RPMI7951 (cell line): ENCODE measurements around the gene WNT5A. TPM values are rescaled to one million over a fixed set of nuclear protein-coding genes. Genes with fewer than 3 reads are reported as not detected.

Experiments used
- DNase-seq: peaks from one replicate; pipeline ENCODE4 v3.0.0-alpha.2; 2012; ENCODE audit warnings: low read depth
- total RNA-seq: library from RNA; depleted of rRNA; stranded (reverse); fragments of >200 nt; shearing (Covaris generic); gene quantifications from 2 replicates; pipeline ENCODE4 v1.2.3, GENCODE V29; 2014; rRNA removed

Gene WNT5A
- total RNA-seq, result 193 and 213 TPM in 2 replicates

DNA sequence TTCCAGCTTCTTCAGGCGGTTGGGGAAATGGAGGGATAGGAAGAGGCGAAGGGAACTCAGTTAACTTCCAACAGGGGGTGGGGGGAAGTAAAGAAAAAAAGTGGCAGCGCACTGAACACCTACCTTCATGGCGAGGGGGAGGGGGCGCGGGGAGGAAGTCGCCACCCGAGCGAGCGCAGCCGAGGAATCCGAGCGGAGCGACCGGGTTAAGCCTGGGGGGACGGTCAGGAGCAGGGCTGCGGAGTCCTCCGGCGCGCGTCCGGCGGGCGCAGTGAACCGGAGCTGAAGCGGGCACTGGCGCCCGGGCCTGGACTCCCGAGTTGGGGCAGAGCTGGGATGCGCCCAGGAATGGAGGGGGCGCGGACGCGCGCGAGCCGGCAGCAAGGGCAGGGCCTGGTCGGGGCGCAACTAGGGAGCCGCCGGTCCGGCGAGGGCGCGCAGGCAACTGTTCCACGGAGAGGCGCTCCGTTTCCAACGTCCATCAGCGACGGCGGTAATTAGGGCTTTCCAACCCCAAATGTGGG is at the start of gene WNT5A:
Gene WNT5A (minus strand): TSS at position 450 of the 524 bp plus-strand sequence. CDS start 321 bp downstream, at position 129.
- peak; percentile 72 for DNase-seq

DNA sequence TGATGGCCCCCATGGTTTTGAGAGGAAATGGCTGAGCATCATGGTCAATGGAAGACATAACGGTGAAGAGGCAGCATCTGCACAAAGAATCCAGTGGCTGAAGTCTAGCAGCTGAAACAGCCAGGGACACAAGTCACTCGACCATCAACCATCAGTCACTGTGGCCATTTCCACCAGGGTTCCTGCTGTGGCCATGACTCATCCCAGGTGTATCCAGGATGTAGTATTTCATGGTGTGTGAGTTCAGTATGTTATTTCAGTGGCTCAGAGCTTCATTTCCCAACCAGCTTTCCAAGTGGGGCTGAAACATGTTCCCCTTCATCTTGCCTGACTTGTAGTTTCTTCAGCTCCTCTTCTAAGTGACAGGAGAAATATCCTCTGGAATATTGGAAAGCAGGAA is 47.8 kb upstream of the WNT5A start:
- no peak for DNase-seq

DNA sequence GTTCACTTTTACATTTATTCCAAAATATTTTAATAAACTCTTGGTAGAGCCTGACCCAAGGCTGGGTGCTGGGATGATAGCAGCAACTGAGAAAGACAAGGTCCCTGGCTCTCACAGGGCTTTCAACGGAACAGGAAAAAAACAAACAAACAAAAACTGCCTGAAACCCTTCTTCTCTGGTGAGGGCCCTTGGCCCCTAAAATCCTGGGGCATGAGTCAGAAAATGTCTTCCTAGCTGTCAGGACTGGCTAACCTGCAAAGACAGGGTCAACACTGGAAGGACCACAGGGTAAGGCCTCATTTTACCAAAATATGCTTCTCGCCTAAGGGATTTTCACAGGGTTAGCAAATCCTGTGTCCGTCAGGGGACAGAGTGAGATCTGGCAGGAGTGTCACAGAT is 45.7 kb upstream of the WNT5A start:
- peak; percentile 28 for DNase-seq

DNA sequence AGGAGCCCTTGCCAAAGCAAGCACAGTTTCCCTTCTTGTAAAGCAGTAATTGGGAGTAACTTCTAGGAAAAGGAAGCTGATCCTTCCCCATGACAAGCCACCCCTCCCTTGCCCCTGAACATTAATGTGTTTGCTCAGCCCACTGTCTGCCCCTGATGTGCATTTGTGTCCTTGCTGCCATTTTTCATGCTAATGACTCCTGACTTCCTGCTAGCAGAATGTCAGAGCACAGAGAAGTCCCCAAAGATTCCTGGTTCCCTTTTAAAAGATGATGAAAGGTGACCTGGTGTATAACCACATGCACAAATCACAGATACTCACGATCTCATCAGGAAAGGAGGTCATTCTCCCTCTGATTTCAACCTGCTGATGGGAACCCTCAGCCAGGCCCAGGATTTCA is 44.2 kb upstream of the WNT5A start:
- DNase-seq, result no peak

DNA sequence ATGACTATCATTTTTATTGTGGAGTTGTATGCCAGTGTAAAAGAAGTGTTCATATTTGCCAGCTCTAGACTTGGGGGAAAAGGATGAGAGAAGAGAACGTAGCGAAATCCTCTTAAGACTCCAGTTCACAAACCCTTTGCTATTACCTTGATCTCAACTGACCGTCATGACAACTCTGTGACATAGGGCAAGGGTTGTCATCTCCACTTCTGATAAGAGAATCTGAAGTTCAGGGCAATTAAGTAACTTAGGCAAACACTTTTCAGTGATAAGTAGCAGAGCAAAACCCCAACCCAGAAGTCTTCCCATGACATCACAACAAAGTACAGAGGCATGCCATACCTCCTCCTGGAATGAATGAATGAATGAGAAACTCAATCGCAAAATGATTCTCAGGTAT is 40.3 kb upstream of the WNT5A start:
- DNase-seq, result no peak

DNA sequence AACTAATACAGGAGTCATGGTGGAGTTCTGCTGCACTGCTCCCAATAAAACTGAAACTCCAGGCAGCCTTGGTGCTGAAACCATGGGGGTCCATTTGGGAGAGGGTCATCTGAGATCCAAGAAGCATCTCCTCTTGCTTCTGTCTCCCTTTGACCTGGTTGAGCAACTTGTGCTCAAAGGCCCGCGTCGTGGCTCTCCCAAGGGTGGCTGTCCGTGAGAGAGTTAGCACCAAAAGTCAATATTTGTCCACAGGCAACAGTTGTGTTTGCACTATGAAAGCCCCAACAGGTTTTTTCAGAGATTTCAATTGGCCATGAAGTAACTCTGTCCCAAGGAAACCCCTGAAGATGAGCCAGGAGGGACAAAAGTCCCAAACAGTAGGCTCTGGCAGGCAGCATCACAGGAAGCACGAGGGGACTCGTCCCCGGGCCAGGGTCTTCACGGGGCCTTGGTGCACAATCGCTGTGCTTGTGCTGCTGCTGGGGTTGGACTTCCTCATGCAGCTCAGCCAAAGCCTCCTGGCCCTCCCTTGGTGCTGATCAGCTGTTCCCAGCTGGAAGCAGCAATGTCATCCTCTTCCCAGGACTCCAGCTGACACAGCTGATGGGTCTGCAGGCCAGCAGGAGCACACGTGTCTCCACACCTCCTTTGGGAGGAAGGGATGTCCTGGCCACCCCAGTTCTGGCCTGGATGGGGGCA is 39.4 kb upstream of the WNT5A start:
- no peak for DNase-seq

DNA sequence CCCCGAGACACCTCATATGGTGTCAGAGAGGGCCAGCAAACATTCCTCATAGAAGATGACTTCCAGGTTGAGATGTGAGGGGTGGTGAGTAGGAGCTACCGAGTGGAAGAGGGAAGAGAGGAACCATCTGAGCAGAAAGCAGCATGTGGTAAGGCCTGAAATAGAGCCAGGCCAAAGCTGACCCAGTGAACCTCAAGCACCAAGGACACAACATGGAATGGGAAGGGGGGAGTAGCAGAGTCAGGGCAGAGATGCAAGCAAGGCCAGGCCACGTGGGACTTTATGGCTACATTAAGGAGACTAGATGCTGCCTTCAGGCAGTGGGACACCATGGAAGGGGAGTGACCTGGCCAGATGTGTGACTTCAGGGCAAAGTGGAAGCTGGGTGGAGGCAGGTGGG is 38.3 kb upstream of the WNT5A start:
- DNase-seq, result peak; percentile 68

DNA sequence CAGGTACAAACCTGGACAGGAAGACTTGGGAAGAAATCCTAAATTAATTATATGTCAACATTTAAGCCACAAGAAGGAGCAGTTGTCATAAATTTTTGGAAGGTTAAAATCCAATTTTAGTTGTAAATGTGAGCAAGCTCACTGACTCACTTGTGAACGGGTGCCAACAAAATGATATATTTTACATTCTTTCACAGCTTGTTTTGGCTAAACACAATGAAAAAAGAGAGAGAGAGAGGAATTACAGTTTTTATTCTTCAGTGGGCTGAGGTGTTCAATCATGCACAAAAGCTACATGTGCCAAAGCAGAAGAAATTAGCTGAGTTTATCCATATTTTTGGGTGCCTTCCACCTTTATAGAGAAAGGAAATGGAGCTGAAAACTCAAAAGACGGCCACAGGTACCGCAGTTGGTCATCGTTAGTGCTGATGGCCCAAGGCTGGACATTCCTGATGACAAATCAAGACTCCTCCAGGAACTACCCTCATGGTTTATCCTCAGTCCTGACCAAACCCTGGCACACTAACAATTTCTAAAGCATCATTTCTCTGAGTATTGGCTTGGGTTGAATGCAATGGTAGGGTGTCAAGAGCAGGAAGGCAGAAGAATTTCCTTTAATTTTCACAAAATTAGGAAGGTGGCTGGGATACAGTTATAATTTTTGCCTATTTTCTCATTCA is 37.6 kb upstream of the WNT5A start:
- peak; percentile 97 for DNase-seq

DNA sequence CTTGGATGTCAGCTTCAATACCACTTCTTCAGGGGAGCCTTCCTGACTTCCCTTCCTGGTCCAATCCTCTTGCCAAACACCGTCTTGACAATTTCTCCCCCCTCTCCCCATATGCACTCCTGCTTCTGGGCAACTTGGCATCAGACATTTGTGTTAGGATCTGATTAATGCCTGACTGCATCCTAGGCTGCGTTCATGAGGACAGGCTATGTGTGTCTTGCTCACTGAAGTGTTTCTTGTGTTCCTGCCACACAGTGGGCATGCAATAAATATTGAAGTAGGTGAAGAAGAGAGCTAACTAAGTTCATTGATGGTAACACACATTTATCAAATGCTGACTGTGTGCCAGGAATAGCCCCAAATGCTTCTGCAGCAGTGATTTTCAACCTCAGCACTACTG is 36.4 kb upstream of the WNT5A start:
- DNase-seq, result no peak

DNA sequence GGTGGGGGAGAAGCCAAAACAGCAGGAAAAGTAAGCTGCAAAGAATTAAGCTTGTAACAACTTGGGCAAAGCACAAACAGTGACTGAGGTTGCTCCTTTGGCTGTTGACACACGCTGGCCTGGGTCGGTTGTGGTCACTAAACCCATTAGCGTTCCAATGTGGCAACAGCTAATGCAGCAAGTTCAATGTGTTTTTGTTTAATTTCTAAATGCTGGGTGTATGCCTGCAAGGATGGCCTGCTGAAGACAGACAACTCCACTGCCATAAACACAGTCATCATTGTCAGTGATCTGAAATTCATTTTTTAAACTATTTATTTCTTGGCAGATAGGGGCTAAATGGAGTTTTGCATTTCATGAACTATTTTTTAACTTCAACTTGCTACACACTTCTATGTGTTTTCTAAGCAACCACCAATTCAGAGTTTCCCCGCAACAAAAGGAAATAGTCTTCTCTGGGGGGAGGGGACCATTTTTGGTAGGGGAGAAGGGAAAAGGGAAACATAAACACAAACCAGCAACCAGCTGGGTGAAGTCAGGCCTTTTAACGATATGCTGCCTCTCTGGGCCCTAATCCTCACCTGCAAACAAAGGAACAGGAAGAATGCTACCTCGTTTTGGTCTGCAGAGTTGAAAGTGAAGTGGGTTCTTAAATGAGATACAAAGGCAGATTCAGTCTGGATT is 34.8 kb upstream of the WNT5A start:
- peak; percentile 94 for DNase-seq

DNA sequence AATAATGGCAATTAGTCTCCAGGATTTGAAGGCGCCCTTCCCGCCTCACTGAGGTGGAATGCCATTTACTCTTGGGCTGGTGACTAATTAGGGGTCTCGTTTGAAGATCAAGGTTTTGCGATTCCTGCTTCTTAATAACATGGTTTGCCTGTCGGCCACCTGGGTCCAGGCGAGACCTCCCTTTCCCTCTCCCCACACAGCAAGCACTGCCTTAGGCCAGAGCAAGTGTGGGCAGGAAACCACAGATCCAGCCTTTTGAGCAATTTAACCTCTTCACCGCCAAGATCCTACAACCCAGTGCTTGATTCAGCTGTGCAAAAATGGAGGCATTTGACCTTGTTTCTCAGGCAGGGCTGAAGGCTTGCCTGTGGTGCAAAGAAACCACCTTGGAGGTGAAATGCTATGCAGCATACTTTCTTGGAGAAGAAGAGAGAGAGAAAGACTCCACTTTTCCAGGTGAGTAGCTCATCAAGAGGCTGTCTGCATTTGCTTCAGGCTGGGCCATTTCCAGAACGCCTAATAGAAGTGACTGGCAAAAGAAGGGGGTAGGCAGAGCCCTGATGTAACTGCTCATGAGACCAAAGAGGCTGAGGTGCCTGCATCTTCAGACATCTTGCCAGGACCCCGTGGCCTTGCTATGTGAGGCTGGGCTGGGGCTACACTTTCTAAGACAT is 34.1 kb upstream of the WNT5A start:
- peak; percentile 76 for DNase-seq

DNA sequence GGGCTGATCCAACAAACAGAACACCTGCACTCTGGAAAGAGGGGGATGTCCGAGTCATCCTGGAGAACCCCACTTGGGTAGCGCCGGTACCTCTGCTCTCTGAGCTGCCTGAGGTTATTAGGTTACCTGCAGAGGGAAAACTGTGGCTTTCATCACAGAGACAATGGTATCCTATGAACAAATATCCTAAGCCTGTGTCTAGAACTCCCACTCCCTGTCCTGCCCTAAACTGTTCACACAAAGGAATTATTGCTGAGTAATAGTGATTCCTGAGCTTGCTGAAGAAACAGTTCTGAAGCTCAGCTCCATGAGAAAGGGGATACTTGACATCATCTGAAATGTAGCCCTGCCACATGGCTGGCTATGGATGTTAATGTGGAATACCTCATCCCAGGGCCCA is 31.9 kb upstream of the WNT5A start:
- no peak for DNase-seq

DNA sequence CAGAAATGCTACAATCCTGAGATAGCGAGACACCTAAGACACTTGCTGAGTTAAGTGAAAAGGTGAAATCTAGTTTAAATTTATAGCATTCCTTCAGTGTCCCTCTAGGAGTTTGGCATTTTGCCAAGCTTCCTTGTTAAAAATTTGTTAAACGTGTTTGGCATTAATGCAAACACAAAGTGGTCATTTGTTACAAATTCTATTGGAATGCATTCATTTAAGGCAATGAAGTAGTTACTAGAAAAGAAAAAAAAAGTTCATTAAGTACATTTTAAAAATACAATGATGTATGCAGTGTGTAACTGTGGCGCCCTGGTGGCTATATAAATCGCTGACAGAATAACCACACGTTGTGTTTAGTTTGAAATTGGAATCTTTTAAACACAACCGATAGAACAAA is 31.3 kb upstream of the WNT5A start:
- DNase-seq, result no peak

DNA sequence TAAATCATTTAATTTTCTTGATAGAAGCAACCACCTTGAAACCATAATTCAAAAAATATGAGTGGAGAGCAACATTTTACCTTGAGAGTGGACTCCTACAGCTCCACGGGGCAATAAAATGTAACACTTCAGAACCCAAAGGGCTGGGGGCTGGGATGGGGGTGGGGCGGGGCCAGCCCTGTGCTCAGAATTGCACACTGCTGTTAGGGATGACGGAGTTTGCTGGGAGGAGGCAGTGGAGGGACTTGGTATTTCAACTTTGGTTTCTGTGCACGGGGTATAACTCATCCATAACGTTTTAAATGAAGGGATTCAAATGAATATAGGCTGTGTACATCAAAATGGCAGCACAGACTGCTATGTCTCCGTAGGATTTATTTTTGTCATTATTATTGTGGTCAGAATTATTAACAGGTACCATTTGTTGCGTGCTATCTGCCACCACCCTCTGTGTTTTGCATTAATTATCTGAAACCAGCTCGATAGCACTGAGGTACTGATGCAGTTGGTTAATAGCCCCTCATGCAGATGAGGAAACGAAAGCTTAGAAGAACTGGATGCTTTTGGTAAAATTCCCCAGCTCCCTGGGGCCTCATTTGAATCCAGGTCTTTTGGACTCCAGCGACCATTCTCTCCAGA is 29.4 kb upstream of the WNT5A start:
- DNase-seq, result no peak

DNA sequence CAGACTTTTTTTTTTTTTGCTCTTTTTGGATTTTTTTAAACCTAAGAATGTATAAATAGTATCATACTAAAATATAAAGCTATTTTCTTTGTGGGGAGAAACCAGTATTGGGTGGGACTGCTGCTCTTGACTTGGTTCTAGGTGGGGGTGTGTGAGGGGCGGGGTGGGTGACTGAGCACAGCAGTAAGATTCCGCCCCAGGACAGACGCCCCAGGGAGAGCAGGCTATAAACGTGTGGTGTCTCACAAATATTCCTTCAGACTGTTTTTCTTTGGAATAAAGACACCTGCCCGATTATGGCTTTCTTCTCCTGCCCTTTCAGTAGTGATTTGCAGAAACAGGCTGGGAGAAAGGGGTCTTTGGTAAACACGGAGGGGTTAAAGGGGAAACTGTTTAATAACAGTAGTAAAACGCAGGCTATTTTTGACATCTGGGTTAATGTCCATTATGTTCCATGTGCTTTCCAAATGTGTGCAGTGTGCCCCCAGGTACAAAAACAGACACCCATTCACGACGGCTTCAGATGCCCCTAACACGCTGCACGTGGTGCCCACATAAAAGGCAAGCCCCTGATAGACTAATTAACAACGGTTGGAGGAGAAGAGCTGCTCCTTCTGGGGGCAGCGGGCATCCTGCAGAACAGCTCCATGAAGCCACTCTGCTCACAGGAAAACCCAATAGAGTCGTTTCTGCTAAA is 28.6 kb upstream of the WNT5A start:
- no peak for DNase-seq

DNA sequence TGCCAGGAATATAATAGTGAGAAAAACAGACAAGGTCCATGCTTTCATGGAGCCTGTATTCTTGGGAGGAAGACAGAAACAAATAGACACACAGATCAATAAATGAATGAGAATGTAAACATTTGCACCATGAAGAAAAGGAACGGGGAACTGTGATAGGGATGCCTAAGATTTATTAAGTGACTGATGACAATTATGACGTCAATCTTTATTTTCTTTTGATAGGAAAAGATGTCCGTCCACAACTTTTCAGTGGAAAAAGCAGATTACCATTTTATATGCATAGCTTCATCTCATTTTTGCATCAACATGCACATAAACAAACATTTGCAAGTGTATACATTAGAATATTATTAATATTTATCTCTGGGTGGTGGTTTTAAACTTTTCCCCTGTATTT is 27.9 kb upstream of the WNT5A start:
- no peak for DNase-seq

DNA sequence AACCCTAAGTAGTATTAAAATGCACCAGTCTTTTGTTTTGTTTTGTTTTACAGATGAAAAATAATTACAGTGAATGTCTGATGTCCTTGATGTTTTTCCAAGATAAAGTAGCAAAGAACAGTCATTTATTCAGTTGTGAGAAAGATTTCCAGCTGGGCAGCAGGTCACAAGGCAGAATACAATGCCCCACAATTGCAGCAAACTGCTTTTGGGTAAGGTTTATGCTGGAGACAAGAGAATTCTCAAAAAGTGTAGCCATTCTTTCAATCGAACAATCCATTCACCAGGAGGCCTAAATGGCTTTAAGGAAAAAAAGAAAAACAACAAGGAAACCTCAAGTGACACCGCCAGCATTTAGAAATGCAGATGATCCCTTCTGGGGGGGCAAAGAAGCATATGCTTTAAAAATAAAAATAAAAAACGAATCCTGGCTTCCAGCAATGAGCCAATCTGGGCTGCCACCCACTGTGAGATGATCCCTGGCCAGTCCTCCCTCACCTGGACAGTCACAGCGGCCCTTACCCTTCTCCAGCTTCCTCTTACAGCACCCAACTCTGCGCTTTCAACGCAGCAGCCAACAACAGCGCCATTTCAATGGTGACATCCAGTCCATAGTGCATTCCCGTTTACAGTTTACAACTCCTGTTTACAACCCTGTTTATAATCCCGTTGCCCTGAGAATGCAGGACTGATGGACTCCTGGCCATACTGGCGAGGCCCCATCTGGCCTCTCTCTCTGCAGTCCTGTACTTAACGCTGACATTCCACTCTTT is 25.7 kb upstream of the WNT5A start:
- DNase-seq, result no peak

DNA sequence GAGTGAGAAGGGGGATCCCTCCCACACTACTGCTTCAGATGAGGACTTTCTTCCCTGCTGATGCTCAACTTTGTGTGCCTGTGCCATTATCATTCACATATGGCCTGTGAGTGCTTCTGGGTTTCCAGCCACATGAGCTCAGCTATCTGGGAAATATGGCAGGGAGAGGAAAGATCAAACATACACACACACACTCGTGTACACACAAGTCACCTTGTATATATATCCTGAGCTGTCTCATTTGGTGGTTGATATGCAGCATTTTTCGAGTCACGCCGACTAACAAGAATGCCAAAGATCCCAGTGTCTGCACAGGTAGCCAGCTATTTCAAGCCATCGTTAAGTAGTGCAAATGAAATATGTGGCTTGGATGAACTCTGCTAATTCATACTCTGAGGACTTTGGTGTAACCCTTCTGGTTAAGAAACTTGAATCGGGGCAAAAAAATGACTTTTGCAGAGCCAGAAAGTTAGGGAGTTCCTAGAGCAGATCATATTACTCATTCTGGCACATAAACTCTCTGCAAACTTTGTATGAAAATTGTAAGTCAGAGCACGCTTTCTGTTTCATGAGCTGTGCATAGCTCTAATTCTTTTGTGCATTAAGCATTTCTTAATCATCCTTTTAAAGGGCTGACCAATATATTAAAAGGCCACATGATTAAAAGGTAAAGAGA is 24.9 kb upstream of the WNT5A start:
- DNase-seq, result peak; percentile 53

DNA sequence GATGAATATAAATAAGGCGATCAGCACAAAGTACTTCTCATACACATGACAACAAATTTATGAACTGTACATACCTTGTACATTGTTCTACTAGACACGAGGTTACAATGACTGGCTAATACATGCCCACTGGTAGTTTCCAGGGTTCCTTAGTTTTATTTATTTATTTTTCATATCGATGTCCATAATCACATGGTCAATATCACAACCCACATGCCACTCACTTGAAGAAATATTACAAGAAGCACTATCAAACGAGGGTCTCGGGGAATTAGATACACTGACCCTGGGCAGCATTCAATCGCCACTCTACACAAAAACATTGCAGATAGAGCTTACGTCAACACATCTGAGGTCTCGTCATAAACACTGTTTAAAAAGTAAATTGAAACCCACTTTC is 21.2 kb upstream of the WNT5A start:
- DNase-seq, result no peak

DNA sequence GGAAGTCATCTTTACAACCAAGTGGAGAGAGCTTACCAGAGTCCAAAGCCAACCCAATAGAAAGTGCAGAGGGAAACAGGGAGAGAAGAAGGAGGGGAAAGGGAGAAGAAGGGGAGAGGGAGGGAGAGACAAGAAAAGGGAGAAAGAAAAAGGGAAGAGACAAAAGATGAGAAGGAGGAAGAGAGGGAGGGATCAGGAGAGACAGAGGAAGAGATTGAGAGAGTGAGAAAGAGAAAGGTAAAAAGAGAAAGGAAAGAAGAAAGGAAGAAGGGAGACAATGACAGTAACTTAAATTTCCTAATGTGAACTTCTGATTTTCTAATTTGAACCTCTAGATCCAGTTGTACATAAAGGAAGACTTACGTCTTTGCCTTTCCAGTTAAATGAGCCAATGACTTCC is 20.7 kb upstream of the WNT5A start:
- DNase-seq, result no peak
